Liver (tissue), 9 donors: Measurements from ENCODE around the gene PPA1. TPM values are rescaled to one million over a fixed set of nuclear protein-coding genes. Genes with fewer than 3 reads are reported as not detected.

Source experiments
- DNase-seq: peaks from one replicate; pipeline ENCODE4 v3.0.0-alpha.2; 2017; ENCODE audit warnings: low spot score
- H3K27ac ChIP-seq, 2 donors: one replicate each; pipeline ENCODE4 v1.7.0; 2013; ENCODE audit warnings: inconsistent platforms in 2 of 2, low read length in 2 of 2, control low read depth in 1 of 2, low read depth in 1 of 2, mild to moderate bottlenecking in 1 of 2
- H3K27me3 ChIP-seq, 4 donors: one replicate each; pipeline versions ENCODE4 v1.6.1 to v1.7.0; 2013; ENCODE audit warnings: low read length in 3 of 4, inconsistent platforms in 1 of 4, mild to moderate bottlenecking in 1 of 4, moderate library complexity in 1 of 4; ENCODE audit not compliant: control insufficient read depth in 4 of 4, insufficient read depth in 4 of 4
- H3K36me3 ChIP-seq, 4 donors: one replicate each; pipeline versions ENCODE4 v1.6.1 to v1.7.0; 2013; ENCODE audit warnings: low read length in 3 of 4, mild to moderate bottlenecking in 3 of 4, low read depth in 1 of 4, moderate library complexity in 1 of 4; ENCODE audit not compliant: control insufficient read depth in 4 of 4, insufficient read depth in 3 of 4
- H3K4me1 ChIP-seq, 4 donors: one replicate each; pipeline versions ENCODE4 v1.6.1 to v1.7.0; 2013; ENCODE audit warnings: low read length in 3 of 4, mild to moderate bottlenecking in 3 of 4, moderate library complexity in 1 of 4; ENCODE audit not compliant: control insufficient read depth in 4 of 4, insufficient read depth in 4 of 4
- H3K4me3 ChIP-seq, 3 donors: one replicate each; pipeline versions ENCODE4 v1.6.1 to v1.7.0; 2013; ENCODE audit warnings: low read length in 3 of 3, control low read depth in 1 of 3, low read depth in 1 of 3, mild to moderate bottlenecking in 1 of 3
- H3K9ac ChIP-seq, 2 donors: one replicate each; pipeline ENCODE4 v1.7.0; 2013; ENCODE audit warnings: low read length in 2 of 2, mild to moderate bottlenecking in 2 of 2, moderate library complexity in 2 of 2, control low read depth in 1 of 2, low read depth in 1 of 2
- H3K9me3 ChIP-seq, 4 donors: one replicate each; pipeline versions ENCODE4 v1.6.1 to v1.7.0; 2013; ENCODE audit warnings: low read length in 3 of 4; ENCODE audit not compliant: control insufficient read depth in 4 of 4
- EGR1 ChIP-seq, 2 donors: IDR thresholded peaks; 2 replicates each; pipeline ENCODE4 v1.6.1; 2016 to 2018; ENCODE audit warnings: antibody characterized with exemption in 2 of 2, low read depth in 2 of 2
- FOXA1 ChIP-seq: IDR thresholded peaks from 2 replicates; pipeline ENCODE4 v1.6.1; 2016; ENCODE audit warnings: antibody characterized with exemption
- FOXA2 ChIP-seq: IDR thresholded peaks from 2 replicates; pipeline ENCODE4 v1.6.1; 2016; ENCODE audit warnings: antibody characterized with exemption
- GABPA ChIP-seq, 2 donors: IDR thresholded peaks in 1 of 2; conservative IDR thresholded peaks in 1 of 2; 2 replicates each; pipeline ENCODE4 v1.6.1; 2016; ENCODE audit warnings: antibody characterized with exemption in 2 of 2, mild to moderate bottlenecking in 1 of 2, moderate library complexity in 1 of 2
- JUND ChIP-seq, 2 donors: IDR thresholded peaks; 2 replicates each; pipeline ENCODE4 v1.6.1; 2016; ENCODE audit warnings: antibody characterized with exemption in 2 of 2
- NR2F2 ChIP-seq: IDR thresholded peaks from 2 replicates; pipeline ENCODE4 v1.6.1; 2016; ENCODE audit warnings: antibody characterized with exemption
- RAD21 ChIP-seq, 2 donors: IDR thresholded peaks; 2 replicates each; pipeline ENCODE4 v1.6.1; 2016; ENCODE audit warnings: antibody characterized with exemption in 2 of 2, mild to moderate bottlenecking in 2 of 2
- RXRA ChIP-seq, 2 donors: IDR thresholded peaks; 2 replicates each; pipeline ENCODE4 v1.6.1; 2017 to 2018; ENCODE audit warnings: antibody characterized with exemption in 2 of 2, mild to moderate bottlenecking in 1 of 2
- SP1 ChIP-seq: IDR thresholded peaks from 2 replicates; pipeline ENCODE4 v1.6.1; 2018; ENCODE audit warnings: antibody characterized with exemption, mild to moderate bottlenecking
- TAF1 ChIP-seq: conservative IDR thresholded peaks from 2 replicates; pipeline ENCODE4 v1.6.1; 2016; ENCODE audit warnings: antibody characterized with exemption, mild to moderate bottlenecking
- YY1 ChIP-seq: IDR thresholded peaks from 2 replicates; pipeline ENCODE4 v1.6.1; 2016; ENCODE audit warnings: antibody characterized with exemption, mild to moderate bottlenecking
- WGBS: extraction: QIAGEN DNeasy Blood & Tissue Kit; methylation state at CpG from one replicate; pipeline ENCODE4 v1.1.7; 2013; 5-methylcytosine and 5-hydroxymethylcytosine counted together
- polyA plus RNA-seq, 2 donors: library from polyadenylated mRNA; stranded (reverse) in 1 of 2; unstranded in 1 of 2; fragments of 200-250 nt in 1 of 2; fragments of >200 nt in 1 of 2; fragmentation: Nextera tagmentation in 1 of 2; extraction: Ambion mirVana in 1 of 2; gene quantifications; one replicate each; pipeline versions ENCODE4 v1.2.1 to v1.2.3, GENCODE V29; 2013 to 2015
- total RNA-seq, 2 donors: library from RNA; depleted of rRNA; stranded (reverse); fragments of >200 nt; gene quantifications; one replicate each; pipeline ENCODE4 v1.2.3, GENCODE V29; 2014
- TF ChIP-seq, protein P1 (sequence below): IDR thresholded peaks from 2 replicates; pipeline ENCODE4 v1.6.1; 2016; ENCODE audit warnings: antibody characterized with exemption, mild to moderate bottlenecking
- TF ChIP-seq, protein P2 (sequence below): IDR thresholded peaks from 2 replicates; pipeline ENCODE4 v1.6.1; 2016; ENCODE audit warnings: antibody characterized with exemption
- TF ChIP-seq, protein P3 (sequence below): fragments of 150-350 bp; IDR thresholded peaks from 2 replicates; pipeline ENCODE4 v1.5.1; 2017; ENCODE audit warnings: improper control_type of control experiment, low read depth, low read length; ENCODE audit not compliant: missing input control
- donor health status: healthy.
- donor health status: healthy.
- donor health status: healthy.
- donor health status: healthy.
- donor health status: healthy.

Gene PPA1
- total and polyA plus RNA-seq, 4 donors = 91.1 to 111 (median 99.4) TPM

DNA sequence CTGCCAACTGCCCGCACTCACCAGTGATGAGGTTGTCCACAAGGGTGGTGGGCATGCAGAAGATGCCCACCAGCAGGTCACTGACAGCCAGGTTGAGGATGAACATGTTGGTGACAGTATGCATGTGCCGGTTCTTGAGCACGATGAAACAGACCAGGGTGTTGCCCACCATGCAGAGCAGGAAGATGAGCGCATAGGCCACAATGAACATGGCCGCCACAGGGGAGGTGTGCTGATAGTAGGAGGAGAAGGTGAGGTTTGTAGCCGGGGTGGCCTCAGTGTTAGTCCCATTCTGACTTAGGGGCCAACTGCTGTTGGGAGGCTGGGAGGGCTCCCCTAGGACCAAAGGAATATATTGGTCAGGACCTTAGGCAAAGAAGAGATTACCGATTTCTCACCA lies 32.8 kb upstream of the PPA1 start (continued):
- TF ChIP-seq, protein P1, sequence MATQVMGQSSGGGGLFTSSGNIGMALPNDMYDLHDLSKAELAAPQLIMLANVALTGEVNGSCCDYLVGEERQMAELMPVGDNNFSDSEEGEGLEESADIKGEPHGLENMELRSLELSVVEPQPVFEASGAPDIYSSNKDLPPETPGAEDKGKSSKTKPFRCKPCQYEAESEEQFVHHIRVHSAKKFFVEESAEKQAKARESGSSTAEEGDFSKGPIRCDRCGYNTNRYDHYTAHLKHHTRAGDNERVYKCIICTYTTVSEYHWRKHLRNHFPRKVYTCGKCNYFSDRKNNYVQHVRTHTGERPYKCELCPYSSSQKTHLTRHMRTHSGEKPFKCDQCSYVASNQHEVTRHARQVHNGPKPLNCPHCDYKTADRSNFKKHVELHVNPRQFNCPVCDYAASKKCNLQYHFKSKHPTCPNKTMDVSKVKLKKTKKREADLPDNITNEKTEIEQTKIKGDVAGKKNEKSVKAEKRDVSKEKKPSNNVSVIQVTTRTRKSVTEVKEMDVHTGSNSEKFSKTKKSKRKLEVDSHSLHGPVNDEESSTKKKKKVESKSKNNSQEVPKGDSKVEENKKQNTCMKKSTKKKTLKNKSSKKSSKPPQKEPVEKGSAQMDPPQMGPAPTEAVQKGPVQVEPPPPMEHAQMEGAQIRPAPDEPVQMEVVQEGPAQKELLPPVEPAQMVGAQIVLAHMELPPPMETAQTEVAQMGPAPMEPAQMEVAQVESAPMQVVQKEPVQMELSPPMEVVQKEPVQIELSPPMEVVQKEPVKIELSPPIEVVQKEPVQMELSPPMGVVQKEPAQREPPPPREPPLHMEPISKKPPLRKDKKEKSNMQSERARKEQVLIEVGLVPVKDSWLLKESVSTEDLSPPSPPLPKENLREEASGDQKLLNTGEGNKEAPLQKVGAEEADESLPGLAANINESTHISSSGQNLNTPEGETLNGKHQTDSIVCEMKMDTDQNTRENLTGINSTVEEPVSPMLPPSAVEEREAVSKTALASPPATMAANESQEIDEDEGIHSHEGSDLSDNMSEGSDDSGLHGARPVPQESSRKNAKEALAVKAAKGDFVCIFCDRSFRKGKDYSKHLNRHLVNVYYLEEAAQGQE = no peak
- no peak for TF ChIP-seq EGR1 (IDR thresholded peaks at IDR 0.05; ENCODE audit: low read depth in 2 of 2)
- no peak for TF ChIP-seq RAD21 (IDR thresholded peaks at IDR 0.05)
- no peak for TF ChIP-seq FOXA2
- TF ChIP-seq RXRA (IDR thresholded peaks at IDR 0.05) = no peak
- TF ChIP-seq SP1 = no peak

DNA sequence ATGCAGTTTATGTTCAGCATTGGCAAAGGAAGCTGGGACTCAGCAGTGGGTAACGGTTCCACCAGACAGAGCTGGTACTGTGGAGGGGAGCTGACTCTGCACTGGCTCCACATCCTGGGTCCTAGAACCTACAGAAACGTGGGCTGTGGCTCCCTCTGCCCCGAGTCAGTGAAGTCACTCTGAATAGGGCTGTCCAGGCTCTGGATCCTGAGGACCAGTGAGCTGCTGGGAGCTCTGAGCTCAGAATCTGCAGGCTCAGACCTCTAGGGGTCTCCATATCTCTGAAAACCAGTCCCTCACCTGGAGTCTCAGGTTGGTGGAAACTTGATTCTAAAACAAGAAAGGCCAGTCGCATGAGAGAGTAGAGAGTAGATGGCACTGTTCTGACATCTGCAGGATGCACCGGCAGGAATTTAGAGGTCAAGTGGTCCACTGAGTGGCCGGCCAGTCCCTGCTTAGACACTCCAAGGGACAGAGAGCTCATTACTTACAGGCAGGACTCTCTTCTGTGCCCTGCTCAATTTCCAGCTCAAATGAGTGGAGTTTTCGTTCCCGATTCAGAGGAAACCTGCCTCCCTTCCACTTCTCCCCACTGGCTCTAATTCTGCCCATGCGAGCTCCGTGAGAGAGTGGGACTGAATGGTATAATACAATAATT lies 31.9 kb upstream of the PPA1 start:
- no peak for TF ChIP-seq YY1
- TF ChIP-seq SP1 = no peak
- TF ChIP-seq, protein P1 = no peak
- TF ChIP-seq RAD21 (IDR thresholded peaks at IDR 0.05) = peak; percentile 50 to 66
- Histone ChIP-seq H3K9ac (no peak overlapping the region), H3K4me1 (no peaks in the 10 kb centered on the region), H3K27ac (no peak overlapping the region), H3K27me3 (peaks cover 0 to 2% (median 0%) of the 10 kb centered on the region in 4 donors), H3K9me3 (no peaks in the 10 kb centered on the region), H3K36me3 (no peaks in the 10 kb centered on the region), H3K4me3 (no peak overlapping the region)
- 51% methylated on average over 10 of the region's 10 CpGs for WGBS
- DNase-seq = no peak

DNA sequence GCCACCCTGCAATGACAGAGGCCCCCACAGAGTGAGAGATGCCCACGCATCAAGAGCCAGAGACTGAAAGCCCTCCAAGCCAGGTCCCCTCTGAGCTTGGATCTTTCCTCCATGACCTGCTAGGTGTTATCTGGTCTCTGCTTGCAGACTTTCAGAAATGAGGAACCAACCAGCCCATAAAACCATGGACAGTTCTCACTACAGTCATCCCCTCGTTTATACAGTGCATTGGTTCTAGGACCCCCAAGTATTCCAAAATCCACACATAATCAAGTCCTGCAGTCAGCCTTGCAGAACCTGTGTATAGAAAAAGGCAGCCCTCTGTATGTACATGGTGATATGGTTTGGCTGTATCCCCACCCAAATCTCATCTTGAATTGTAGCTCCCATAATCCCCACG lies 27.5 kb upstream of the PPA1 start:
- Histone ChIP-seq H3K9me3 (no peaks in the 10 kb centered on the region), H3K27me3 (peaks cover 0 to 2% (median 0%) of the 10 kb centered on the region in 4 donors), H3K36me3 (no peaks in the 10 kb centered on the region), H3K9ac (no peak overlapping the region), H3K4me1 (no peaks in the 10 kb centered on the region), H3K4me3 (no peak overlapping the region), H3K27ac (no peak overlapping the region)
- DNase-seq = no peak
- 93% methylated on average over 3 of the region's 3 CpGs for WGBS
- TF ChIP-seq TAF1 (no peak), NR2F2 (no peak), GABPA (IDR thresholded peaks at IDR 0.05 in 1 of 2, conservative IDR thresholded peaks at IDR 0.05 in 1 of 2) (no peak), JUND (IDR thresholded peaks at IDR 0.05) (no peak), FOXA1 (no peak), RAD21 (IDR thresholded peaks at IDR 0.05) (no peak), EGR1 (IDR thresholded peaks at IDR 0.05; ENCODE audit: low read depth in 2 of 2) (no peak)
- TF ChIP-seq, protein P2, sequence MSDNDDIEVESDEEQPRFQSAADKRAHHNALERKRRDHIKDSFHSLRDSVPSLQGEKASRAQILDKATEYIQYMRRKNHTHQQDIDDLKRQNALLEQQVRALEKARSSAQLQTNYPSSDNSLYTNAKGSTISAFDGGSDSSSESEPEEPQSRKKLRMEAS = no peak
- TF ChIP-seq, protein P3, sequence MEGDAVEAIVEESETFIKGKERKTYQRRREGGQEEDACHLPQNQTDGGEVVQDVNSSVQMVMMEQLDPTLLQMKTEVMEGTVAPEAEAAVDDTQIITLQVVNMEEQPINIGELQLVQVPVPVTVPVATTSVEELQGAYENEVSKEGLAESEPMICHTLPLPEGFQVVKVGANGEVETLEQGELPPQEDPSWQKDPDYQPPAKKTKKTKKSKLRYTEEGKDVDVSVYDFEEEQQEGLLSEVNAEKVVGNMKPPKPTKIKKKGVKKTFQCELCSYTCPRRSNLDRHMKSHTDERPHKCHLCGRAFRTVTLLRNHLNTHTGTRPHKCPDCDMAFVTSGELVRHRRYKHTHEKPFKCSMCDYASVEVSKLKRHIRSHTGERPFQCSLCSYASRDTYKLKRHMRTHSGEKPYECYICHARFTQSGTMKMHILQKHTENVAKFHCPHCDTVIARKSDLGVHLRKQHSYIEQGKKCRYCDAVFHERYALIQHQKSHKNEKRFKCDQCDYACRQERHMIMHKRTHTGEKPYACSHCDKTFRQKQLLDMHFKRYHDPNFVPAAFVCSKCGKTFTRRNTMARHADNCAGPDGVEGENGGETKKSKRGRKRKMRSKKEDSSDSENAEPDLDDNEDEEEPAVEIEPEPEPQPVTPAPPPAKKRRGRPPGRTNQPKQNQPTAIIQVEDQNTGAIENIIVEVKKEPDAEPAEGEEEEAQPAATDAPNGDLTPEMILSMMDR = no peak
- TF ChIP-seq, protein P1 = no peak
